Kidney (tissue), 14 donors: ENCODE results near the gene MTRFR. TPM values are rescaled to one million over a fixed set of nuclear protein-coding genes. Genes with fewer than 3 reads are reported as not detected.

Experiments used
- DNase-seq, 5 donors: peaks; one replicate each; pipeline ENCODE4 v3.0.0-alpha.2; 2013 to 2020
- FAIRE-seq: peaks from 2 replicates; lab custom pipeline; 2012; peaks lifted over from hg19 to GRCh38; lab: Jason Lieb, UNC
- H3K27ac ChIP-seq, 2 donors: one replicate each; pipeline ENCODE4 v1.7.0; 2013; ENCODE audit warnings: low read depth in 2 of 2, low read length in 2 of 2, inconsistent platforms in 1 of 2
- H3K27me3 ChIP-seq: one replicate; pipeline ENCODE4 v1.7.1; 2013; ENCODE audit warnings: low read length, inconsistent platforms; ENCODE audit not compliant: control insufficient read depth, insufficient read depth
- H3K36me3 ChIP-seq, 3 donors: one replicate each; pipeline versions ENCODE4 v1.7.0 to v1.7.1; 2013; ENCODE audit warnings: low read length in 3 of 3, control low read depth in 1 of 3, inconsistent platforms in 1 of 3; ENCODE audit not compliant: insufficient read depth in 3 of 3, control insufficient read depth in 2 of 3
- H3K4me1 ChIP-seq, 3 donors: one replicate each; pipeline versions ENCODE4 v1.7.0 to v1.7.1; 2013; ENCODE audit warnings: low read length in 3 of 3, inconsistent platforms in 1 of 3, low read depth in 1 of 3; ENCODE audit not compliant: control insufficient read depth in 2 of 3, insufficient read depth in 2 of 3
- H3K4me3 ChIP-seq, 3 donors: one replicate each; pipeline versions ENCODE4 v1.7.0 to v1.8.1; 2013; ENCODE audit warnings: low read length in 3 of 3, control low read depth in 1 of 3, inconsistent platforms in 1 of 3
- H3K9ac ChIP-seq, 3 donors: one replicate each; pipeline versions ENCODE4 v1.7.0 to v1.7.1; 2013; ENCODE audit warnings: low read length in 3 of 3, control low read depth in 1 of 3, inconsistent platforms in 1 of 3
- H3K9me3 ChIP-seq, 3 donors: one replicate each; pipeline versions ENCODE4 v1.7.0 to v1.7.1; 2013; ENCODE audit warnings: low read length in 3 of 3, control low read depth in 1 of 3, inconsistent platforms in 1 of 3; ENCODE audit not compliant: control insufficient read depth in 2 of 3, insufficient read depth in 1 of 3
- intact Hi-C: fragments of 100-400 bp; cut with DNase I; formaldehyde crosslinking; loops from one replicate; pipeline ENCODE4 v1.11.1; 2022
- polyA plus RNA-seq: library from polyadenylated mRNA; stranded (reverse); fragments of 350-450 nt; fragmentation: Illumina TruSeq; extraction: RNeasy Lipid Tissue Mini Kit (QIAGEN cat#74804); gene quantifications from one replicate; pipeline ENCODE4 v1.2.3, GENCODE V29; 2014; ENCODE audit warnings: low read depth, low replicate concordance; ENCODE audit not compliant: insufficient read depth
- total RNA-seq: library from RNA; stranded (reverse); fragmentation: NEBNext Ultra II Directional; extraction: Animal tissue kit (Norgen Biotek cat#: 25700); gene quantifications from one replicate; pipeline ENCODE4 v1.2.1, GENCODE V29; 2021
- TF ChIP-seq, protein P1 (sequence below): IDR thresholded peaks from 3 replicates; pipeline ENCODE4 v1.5.1; 2012; ENCODE audit warnings: mild to moderate bottlenecking, moderate library complexity, borderline replicate concordance; ENCODE audit not compliant: insufficient read depth; ENCODE audit errors: extremely low read depth
- donor health status: control.
- donor health status: control.
- donor health status: control.
- donor health status: control.
- donor health status: control.
- donor health status: DM: yes; HTN: yes; CAD: no.
- donor health status: Normal renal cell carcinoma (clear cell type).

MTRFR gene
- total and polyA plus RNA-seq, 2 donors from 2014 or later, result 12.8 to 17.8 TPM

DNA sequence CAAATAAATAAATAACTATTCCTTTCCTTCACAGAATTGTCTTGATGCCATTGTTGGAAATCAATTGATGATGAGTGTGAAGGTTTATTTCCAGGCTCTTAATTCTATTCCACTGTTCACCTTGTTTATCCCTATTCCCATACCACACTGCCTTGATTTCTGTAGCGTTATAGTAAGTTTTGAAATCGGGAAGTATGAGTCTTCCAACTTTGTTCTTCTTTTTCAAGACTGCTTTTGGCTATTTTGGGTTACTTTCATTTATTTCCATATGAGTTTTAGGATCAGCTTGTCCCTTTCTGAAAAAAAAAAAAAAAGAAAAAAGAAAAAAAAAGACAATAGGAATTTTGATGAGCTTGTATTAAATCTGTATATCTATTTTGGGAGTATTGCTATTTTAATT lies 47.7 kb downstream of the MTRFR start:
- intact Hi-C loops, result no loop called here
- Histone ChIP-seq H3K9me3 (no peaks in the 10 kb centered on the region), H3K27ac (no peak overlapping the region), H3K4me3 (no peak overlapping the region), H3K9ac (no peak overlapping the region), H3K4me1 (no peaks in the 10 kb centered on the region), H3K36me3 (no peaks in the 10 kb centered on the region), H3K27me3 (no peaks in the 10 kb centered on the region)
- TF ChIP-seq, protein P1, sequence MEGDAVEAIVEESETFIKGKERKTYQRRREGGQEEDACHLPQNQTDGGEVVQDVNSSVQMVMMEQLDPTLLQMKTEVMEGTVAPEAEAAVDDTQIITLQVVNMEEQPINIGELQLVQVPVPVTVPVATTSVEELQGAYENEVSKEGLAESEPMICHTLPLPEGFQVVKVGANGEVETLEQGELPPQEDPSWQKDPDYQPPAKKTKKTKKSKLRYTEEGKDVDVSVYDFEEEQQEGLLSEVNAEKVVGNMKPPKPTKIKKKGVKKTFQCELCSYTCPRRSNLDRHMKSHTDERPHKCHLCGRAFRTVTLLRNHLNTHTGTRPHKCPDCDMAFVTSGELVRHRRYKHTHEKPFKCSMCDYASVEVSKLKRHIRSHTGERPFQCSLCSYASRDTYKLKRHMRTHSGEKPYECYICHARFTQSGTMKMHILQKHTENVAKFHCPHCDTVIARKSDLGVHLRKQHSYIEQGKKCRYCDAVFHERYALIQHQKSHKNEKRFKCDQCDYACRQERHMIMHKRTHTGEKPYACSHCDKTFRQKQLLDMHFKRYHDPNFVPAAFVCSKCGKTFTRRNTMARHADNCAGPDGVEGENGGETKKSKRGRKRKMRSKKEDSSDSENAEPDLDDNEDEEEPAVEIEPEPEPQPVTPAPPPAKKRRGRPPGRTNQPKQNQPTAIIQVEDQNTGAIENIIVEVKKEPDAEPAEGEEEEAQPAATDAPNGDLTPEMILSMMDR, result no peak
- no peak for DNase-seq
- FAIRE-seq, result no peak

DNA sequence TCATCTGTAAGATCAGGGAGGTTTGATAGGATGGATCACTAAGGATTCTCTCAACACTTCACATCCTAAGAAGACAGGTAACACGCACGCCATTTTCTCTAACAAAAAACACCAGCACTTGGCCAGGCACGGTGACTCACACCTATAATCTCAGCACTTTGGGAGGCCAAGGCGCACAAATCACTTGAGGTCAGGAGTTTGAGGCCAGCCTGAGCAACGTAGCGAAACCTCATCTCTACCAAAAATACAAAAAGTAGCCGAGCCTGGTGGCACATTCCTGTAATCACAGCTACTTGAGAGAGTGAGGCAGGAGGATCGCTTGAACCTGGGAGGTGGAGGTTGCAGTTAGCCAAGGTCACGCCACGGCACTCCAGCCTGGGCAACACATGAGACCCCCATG lies 48.9 kb downstream of the MTRFR start:
- no peak overlapping the region for H3K4me3 ChIP-seq
- DNase-seq (no peak), FAIRE-seq (no peak)
- no peaks in the 10 kb centered on the region for H3K4me1 ChIP-seq
- TF ChIP-seq, protein P1, result no peak
- H3K27me3 ChIP-seq, result no peaks in the 10 kb centered on the region
- no peaks in the 10 kb centered on the region for H3K36me3 ChIP-seq
- H3K27ac ChIP-seq, result no peak overlapping the region
- H3K9me3 ChIP-seq, result no peaks in the 10 kb centered on the region
- intact Hi-C loops, result no loop called here
- H3K9ac ChIP-seq, result no peak overlapping the region

DNA sequence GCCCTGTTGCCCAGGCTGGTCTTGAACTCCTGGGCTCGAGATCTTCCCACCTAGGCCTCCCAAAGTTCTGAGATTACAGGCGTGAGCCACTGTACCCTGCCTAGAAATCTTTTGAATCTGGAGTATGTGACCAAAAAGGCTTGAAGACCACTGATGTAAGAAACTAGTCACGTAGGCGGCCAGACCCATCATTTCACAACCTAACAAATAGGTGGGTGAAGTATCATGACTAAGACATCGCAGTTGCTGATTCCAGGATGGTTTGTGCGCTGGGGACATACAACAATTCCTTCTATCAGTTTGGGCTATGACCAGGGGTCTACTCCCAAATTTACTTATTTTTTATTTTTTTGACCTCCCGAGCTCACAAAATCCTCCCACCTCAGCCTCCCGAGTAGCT lies 50.2 kb downstream of the MTRFR start:
- TF ChIP-seq, protein P1, result no peak

DNA sequence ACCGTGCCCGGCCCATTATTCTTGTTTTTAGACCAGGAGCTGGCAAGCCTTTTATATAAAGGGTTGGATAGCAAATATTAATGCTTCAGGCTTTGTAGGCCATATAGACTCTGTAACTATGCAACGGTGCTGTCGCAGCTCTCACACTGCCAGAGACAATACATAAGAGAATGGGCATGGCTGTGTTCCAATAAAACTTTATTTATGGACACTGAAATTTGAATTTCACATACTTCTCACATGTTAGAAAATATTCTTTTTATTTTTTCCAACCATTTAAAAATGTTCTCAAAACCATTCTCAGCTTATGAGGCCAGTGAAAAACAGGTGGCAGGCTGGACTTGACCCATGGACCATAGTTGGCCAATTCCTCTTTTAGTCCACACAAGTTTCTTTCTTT lies 51.4 kb downstream of the MTRFR start:
- Histone ChIP-seq H3K9ac (no peak overlapping the region), H3K27me3 (no peaks in the 10 kb centered on the region), H3K9me3 (no peaks in the 10 kb centered on the region), H3K4me1 (no peaks in the 10 kb centered on the region), H3K4me3 (no peak overlapping the region), H3K27ac (no peak overlapping the region), H3K36me3 (peaks cover 0 to 2% (median 0%) of the 10 kb centered on the region in 3 donors)
- DNase-seq (no peak), FAIRE-seq (no peak)
- intact Hi-C loops, result no loop called here
- TF ChIP-seq, protein P1, result no peak

More for the DNA sequence above, 50.2 kb downstream of the MTRFR start:
- no peaks in the 10 kb centered on the region for H3K4me1 ChIP-seq
- DNase-seq, result no peak
- no peak overlapping the region for H3K4me3 ChIP-seq
- intact Hi-C loops, result no loop called here
- no peaks in the 10 kb centered on the region for H3K36me3 ChIP-seq
- H3K9ac ChIP-seq, result no peak overlapping the region
- no peaks in the 10 kb centered on the region for H3K27me3 ChIP-seq
- H3K27ac ChIP-seq, result no peak overlapping the region
- H3K9me3 ChIP-seq, result no peaks in the 10 kb centered on the region
- no peak for FAIRE-seq
